CD14-positive monocyte (primary cell): ENCODE measurements around the gene THBS3. TPM values are rescaled to one million over a fixed set of nuclear protein-coding genes. Genes with fewer than 3 reads are reported as not detected.

Experiments
- DNase-seq, 3 donors: peaks; one replicate each; pipeline ENCODE4 v3.0.0-alpha.2; 2011 to 2022
- H2AFZ ChIP-seq: 2 replicates; pipeline ENCODE4 v1.6.0; 2012; ENCODE audit warnings: mild to moderate bottlenecking, low read depth, low read length, inconsistent platforms; ENCODE audit not compliant: insufficient read depth, poor library complexity, severe bottlenecking
- H3K27ac ChIP-seq, 2 donors: 1 replicate in 1 of 2; 2 replicates in 1 of 2; pipeline ENCODE4 v1.5.1; 2012 to 2013; ENCODE audit warnings: low read length in 2 of 2, control low read depth in 1 of 2, inconsistent platforms in 1 of 2, low read depth in 1 of 2, mild to moderate bottlenecking in 1 of 2
- H3K27me3 ChIP-seq, 2 donors: one replicate each; pipeline versions ENCODE4 v1.6.0 to v1.6.1; 2011 to 2013; ENCODE audit warnings: low read length in 2 of 2; ENCODE audit not compliant: control insufficient read depth in 2 of 2, insufficient read depth in 2 of 2
- H3K36me3 ChIP-seq, 2 donors: replicated peaks in 1 of 2; 1 replicate in 1 of 2; 2 replicates in 1 of 2; pipeline versions ENCODE4 v1.5.1 to v1.6.1; 2012 to 2013; ENCODE audit warnings: low read length in 2 of 2, control low read depth in 1 of 2, inconsistent platforms in 1 of 2, mild to moderate bottlenecking in 1 of 2; ENCODE audit not compliant: insufficient read depth in 2 of 2, control insufficient read depth in 1 of 2
- H3K4me1 ChIP-seq, 2 donors: 1 replicate in 1 of 2; 2 replicates in 1 of 2; pipeline versions ENCODE4 v1.5.1 to v1.6.1; 2012 to 2013; ENCODE audit warnings: low read length in 2 of 2, control low read depth in 1 of 2, inconsistent platforms in 1 of 2, mild to moderate bottlenecking in 1 of 2, moderate library complexity in 1 of 2; ENCODE audit not compliant: insufficient read depth in 2 of 2, control insufficient read depth in 1 of 2
- H3K4me2 ChIP-seq: replicated peaks from 2 replicates; pipeline ENCODE3; 2012; ENCODE audit warnings: low read length, moderate library complexity, mild to moderate bottlenecking; ENCODE audit not compliant: poor library complexity, severe bottlenecking; ENCODE audit errors: extremely low read depth
- H3K4me3 ChIP-seq, 3 experiments: fragments of 200-600 bp in 1 of 3; sonication (generic) in 1 of 3; replicated peaks in 1 of 3; 1 replicate in 2 of 3; 2 replicates in 1 of 3; pipeline ENCODE4 v1.5.1; 2011 to 2013; ENCODE audit warnings: low read length in 3 of 3, mild to moderate bottlenecking in 3 of 3, control low read depth in 2 of 3, low read depth in 2 of 3, inconsistent platforms in 1 of 3, moderate library complexity in 1 of 3
- H3K79me2 ChIP-seq: 2 replicates; pipeline ENCODE4 v1.6.0; 2012; ENCODE audit warnings: mild to moderate bottlenecking, control low read depth, inconsistent platforms, low read length, moderate library complexity; ENCODE audit not compliant: insufficient read depth
- H3K9ac ChIP-seq: 2 replicates; pipeline ENCODE4 v1.6.0; 2017; ENCODE audit warnings: low read length, mild to moderate bottlenecking; ENCODE audit not compliant: insufficient read depth, poor library complexity, severe bottlenecking
- H3K9me3 ChIP-seq, 2 donors: replicated peaks in 1 of 2; 1 replicate in 1 of 2; 2 replicates in 1 of 2; pipeline versions ENCODE4 v1.5.1 to v1.6.1; 2012 to 2013; ENCODE audit warnings: low read length in 2 of 2, control low read depth in 1 of 2; ENCODE audit not compliant: control insufficient read depth in 1 of 2, insufficient read depth in 1 of 2
- H4K20me1 ChIP-seq: 2 replicates; pipeline ENCODE4 v1.6.0; 2012; ENCODE audit warnings: mild to moderate bottlenecking, low read length, control low read depth, moderate library complexity; ENCODE audit not compliant: insufficient read depth
- H3K27ac Mint-ChIP-seq, 7 donors: one replicate each; pipeline ENCODE4 v1.8.0; 2020; ENCODE audit warnings: mild to moderate bottlenecking in 7 of 7, mixed read lengths in 7 of 7, moderate library complexity in 6 of 7, inconsistent platforms in 2 of 7
- H3K27me3 Mint-ChIP-seq, 3 donors: one replicate each; pipeline ENCODE4 v1.8.0; 2021 to 2022; ENCODE audit warnings: low read depth in 3 of 3, mild to moderate bottlenecking in 3 of 3, mixed read lengths in 3 of 3, moderate library complexity in 3 of 3, inconsistent platforms in 1 of 3
- H3K36me3 Mint-ChIP-seq, 2 donors: one replicate each; pipeline ENCODE4 v1.8.0; 2020; ENCODE audit warnings: mixed read lengths in 2 of 2, inconsistent platforms in 1 of 2, mild to moderate bottlenecking in 1 of 2
- H3K4me1 Mint-ChIP-seq: one replicate; pipeline ENCODE4 v1.8.0; 2020; ENCODE audit warnings: mild to moderate bottlenecking, mixed read lengths
- H3K4me3 Mint-ChIP-seq, 2 donors: one replicate each; pipeline ENCODE4 v1.8.0; 2020; ENCODE audit warnings: mild to moderate bottlenecking in 2 of 2, mixed read lengths in 2 of 2, moderate library complexity in 1 of 2
- H3K9me3 Mint-ChIP-seq, 7 donors: one replicate each; pipeline ENCODE4 v1.8.0; 2020 to 2022; ENCODE audit warnings: mixed read lengths in 7 of 7, mild to moderate bottlenecking in 6 of 7, moderate library complexity in 6 of 7, inconsistent platforms in 2 of 7
- WGBS: methylation state at CpG from one replicate; pipeline ENCODE4 v1.1.5; 2013; ENCODE audit warnings: missing lambda C conversion rate; ENCODE audit not compliant: insufficient coverage; 5-methylcytosine and 5-hydroxymethylcytosine counted together
- intact Hi-C, 2 donors: fragments of 100-400 bp; cut with micrococcal nuclease; formaldehyde crosslinking; loops; one replicate each; pipeline versions ENCODE4 v1.15.0 to v1.15.1; 2023
- polyA plus RNA-seq, 3 donors: library from polyadenylated mRNA; depleted of rRNA in 1 of 3; unstranded in 2 of 3; stranded (reverse) in 1 of 3; fragments of 300-500 nt in 2 of 3; fragments of >200 nt in 1 of 3; fragmentation: Illumina TruSeq in 2 of 3; gene quantifications; 1 replicate in 2 of 3; 2 replicates in 1 of 3; pipeline ENCODE4 v1.2.3, GENCODE V29; 2012 to 2021
- TF ChIP-seq, protein P1 (sequence below): fragments of 200-600 bp; IDR thresholded peaks from one replicate; pipeline ENCODE4 v1.8.0; 2022; ENCODE audit warnings: antibody characterized with exemption, mild to moderate bottlenecking

Gene THBS3
- polyA plus RNA-seq, 3 donors: 3.2 to 50.7 (median 5.3) TPM

DNA sequence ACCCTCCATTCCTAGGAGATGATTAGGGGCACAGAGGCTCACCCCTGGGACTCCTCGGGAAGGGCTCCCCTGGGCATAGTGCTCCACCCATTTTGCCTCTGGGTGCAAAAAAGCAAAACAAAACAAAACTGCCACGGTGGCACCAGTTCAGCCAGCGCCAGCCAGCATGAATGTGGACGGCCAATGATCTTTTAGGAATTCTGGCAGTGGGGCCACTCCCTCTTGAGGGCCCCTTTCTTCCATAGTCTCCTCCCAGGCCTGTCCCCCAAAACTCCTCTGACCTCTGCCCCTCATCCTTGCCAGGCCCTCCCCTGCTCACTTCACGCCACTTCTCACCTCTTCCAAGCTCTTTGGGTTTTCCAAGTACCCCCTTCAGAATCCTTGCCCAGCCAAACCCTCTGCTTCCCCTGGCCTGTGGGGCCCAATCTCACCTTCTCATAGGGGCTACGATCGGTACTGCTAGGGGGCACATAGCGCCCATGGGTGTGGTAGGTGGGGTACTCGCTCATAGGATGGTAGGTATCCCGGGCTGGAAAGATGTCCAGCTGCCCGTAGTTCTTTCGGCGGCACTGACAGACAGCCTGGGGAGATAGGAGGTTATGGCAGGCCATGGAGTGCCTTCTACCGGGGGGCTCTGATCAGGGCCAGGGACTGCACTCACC is 20.8 kb downstream of the THBS3 start:
- H3K27me3 Mint-ChIP-seq: peaks cover 4 to 16% (median 9%) of the 10 kb centered on the region in 3 donors
- TF ChIP-seq, protein P1, sequence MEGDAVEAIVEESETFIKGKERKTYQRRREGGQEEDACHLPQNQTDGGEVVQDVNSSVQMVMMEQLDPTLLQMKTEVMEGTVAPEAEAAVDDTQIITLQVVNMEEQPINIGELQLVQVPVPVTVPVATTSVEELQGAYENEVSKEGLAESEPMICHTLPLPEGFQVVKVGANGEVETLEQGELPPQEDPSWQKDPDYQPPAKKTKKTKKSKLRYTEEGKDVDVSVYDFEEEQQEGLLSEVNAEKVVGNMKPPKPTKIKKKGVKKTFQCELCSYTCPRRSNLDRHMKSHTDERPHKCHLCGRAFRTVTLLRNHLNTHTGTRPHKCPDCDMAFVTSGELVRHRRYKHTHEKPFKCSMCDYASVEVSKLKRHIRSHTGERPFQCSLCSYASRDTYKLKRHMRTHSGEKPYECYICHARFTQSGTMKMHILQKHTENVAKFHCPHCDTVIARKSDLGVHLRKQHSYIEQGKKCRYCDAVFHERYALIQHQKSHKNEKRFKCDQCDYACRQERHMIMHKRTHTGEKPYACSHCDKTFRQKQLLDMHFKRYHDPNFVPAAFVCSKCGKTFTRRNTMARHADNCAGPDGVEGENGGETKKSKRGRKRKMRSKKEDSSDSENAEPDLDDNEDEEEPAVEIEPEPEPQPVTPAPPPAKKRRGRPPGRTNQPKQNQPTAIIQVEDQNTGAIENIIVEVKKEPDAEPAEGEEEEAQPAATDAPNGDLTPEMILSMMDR: no peak
- H3K36me3 ChIP-seq: no peaks in the 10 kb centered on the region
- intact Hi-C loops: no loop called here
- H3K4me3 Mint-ChIP-seq: no peak overlapping the region
- no peak overlapping the region for H3K27ac ChIP-seq
- H2AFZ ChIP-seq: no peak overlapping the region
- H3K36me3 Mint-ChIP-seq: peaks cover 0 to 3% of the 10 kb centered on the region in 2 donors
- H3K4me3 ChIP-seq: no peak overlapping the region
- 83% methylated on average over 9 of the region's 14 CpGs for WGBS
- no peak for DNase-seq
- H3K9me3 Mint-ChIP-seq: peaks cover 0 to 1% (median 0%) of the 10 kb centered on the region in 7 donors
- H4K20me1 ChIP-seq: no peaks in the 10 kb centered on the region
- peaks cover 13% of the 10 kb centered on the region for H3K4me1 Mint-ChIP-seq
- H3K79me2 ChIP-seq: no peaks in the 10 kb centered on the region
- H3K27me3 ChIP-seq: no peaks in the 10 kb centered on the region
- no peak overlapping the region for H3K9ac ChIP-seq
- no peaks in the 10 kb centered on the region for H3K9me3 ChIP-seq
- H3K27ac Mint-ChIP-seq: no peak overlapping the region
- H3K4me2 ChIP-seq: no peak overlapping the region
- peaks cover 16 to 17% of the 10 kb centered on the region in 2 donors for H3K4me1 ChIP-seq

DNA sequence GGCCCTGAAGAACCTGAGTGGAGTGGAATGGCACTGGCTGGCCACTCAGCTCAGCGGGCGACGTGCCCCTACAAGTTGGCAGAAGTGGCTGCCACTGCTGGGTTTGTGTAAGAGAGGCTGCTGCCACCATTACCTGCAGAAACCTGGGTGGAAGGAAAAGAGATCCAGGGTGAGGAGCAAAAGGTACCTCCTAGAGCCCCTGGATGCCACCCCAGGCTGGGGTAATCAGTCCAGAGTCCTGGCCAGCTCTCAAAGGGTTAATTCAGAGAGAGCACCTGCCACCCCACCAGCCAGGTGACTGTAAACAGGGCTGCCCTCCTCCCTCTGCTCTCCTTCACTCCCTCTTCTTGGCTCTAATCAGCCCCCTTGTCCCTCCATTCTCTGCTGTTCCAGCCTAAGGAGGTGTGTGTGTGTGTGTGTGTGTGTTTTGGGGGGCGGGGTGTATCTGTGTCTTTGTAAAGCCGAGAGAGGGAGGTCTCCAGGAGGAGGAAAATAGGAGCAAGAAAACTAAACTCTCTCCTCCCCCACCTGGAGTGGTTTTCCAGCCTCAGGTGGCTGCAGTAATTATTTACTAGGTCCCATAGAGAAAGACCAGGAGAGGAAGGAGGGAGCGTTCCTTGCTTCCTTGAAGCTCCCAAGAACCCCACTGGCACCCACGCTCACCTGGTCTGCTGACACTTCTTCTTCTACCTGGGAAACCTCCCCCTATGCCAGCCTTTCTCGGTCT is 21.5 kb downstream of the THBS3 start:
- Mint-ChIP-seq H3K27me3 (peaks cover 4 to 17% (median 9%) of the 10 kb centered on the region in 3 donors), H3K9me3 (no peaks in the 10 kb centered on the region), H3K4me1 (peaks cover 14% of the 10 kb centered on the region), H3K36me3 (peaks cover 0 to 3% of the 10 kb centered on the region in 2 donors), H3K4me3 (no peak overlapping the region), H3K27ac (no peak overlapping the region)
- Histone ChIP-seq H3K36me3 (no peaks in the 10 kb centered on the region), H3K27me3 (no peaks in the 10 kb centered on the region), H2AFZ (no peak overlapping the region), H4K20me1 (no peaks in the 10 kb centered on the region), H3K27ac (no peak overlapping the region), H3K4me3 (no peak overlapping the region), H3K4me1 (peaks cover 16 to 17% of the 10 kb centered on the region in 2 donors), H3K79me2 (no peaks in the 10 kb centered on the region), H3K9me3 (no peaks in the 10 kb centered on the region), H3K9ac (no peak overlapping the region), H3K4me2 (no peak overlapping the region)
- TF ChIP-seq, protein P1: no peak
- intact Hi-C loops: no loop called here
- 97% methylated on average over 4 of the region's 8 CpGs for WGBS
- peak in 1 of 3 donors; percentile 2 for DNase-seq
